ENCODE measurements around the gene PODXL2.

PODXL2 gene

GRCh38 chr3:127628426-127628787 lies 578 bp upstream of the PODXL2 start:
- no peak for DNase-seq (ENCODE audit: low read depth, low spot score)

GRCh38 chr3:127629467-127630403 lies 750 bp downstream of the PODXL2 start:
- no peak for DNase-seq (ENCODE audit: low read depth, low spot score)

GRCh38 chr3:127630811-127631714 lies 2.1 kb downstream of the PODXL2 start:
- no peak for DNase-seq (ENCODE audit: low read depth, low spot score)

DNA sequence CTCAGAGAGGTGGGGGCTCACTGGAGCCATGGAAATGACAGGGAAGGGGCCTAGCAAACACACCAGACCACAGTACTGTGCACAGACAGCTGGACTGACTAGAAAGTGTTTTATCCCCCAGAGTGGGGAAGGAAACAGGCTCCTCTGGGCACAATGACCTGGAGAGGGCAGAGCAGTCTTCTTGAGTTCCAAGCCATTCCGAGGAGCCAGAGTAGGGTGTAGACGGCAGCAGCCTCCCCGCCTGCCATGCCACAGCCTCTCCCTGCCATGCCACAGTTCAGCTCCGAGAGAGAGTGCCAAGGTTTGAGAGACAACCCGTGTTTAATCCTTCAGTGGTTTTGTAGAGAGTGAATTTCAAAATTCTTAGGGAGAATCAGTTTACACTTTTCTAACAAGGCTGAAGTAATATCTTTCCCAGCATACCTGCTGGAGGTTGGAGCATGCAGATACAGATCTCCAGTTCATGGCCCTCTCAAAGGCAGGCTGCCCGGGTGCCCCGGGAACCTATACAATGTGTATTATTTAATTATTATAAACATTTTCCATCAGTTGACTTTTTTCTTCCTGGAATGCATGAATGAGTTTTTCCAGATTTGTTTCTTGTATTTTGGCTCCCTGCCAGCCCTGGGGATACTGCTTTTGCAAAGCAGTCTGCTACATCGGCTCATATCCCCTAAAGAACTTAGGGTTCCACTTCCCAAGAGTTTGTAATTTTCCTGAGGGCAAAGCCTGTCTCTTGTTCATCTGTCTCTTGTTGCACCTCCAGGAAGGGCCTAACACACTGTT lies 3.2 kb downstream of the PODXL2 start:
- no peak for DNase-seq (ENCODE audit: low read depth, low spot score)

- DNase-seq (ENCODE audit: low read depth, low spot score), result no peak
Measured at GRCh38 chr3:127634653-127635052, 5.7 kb downstream of the PODXL2 start.

DNA sequence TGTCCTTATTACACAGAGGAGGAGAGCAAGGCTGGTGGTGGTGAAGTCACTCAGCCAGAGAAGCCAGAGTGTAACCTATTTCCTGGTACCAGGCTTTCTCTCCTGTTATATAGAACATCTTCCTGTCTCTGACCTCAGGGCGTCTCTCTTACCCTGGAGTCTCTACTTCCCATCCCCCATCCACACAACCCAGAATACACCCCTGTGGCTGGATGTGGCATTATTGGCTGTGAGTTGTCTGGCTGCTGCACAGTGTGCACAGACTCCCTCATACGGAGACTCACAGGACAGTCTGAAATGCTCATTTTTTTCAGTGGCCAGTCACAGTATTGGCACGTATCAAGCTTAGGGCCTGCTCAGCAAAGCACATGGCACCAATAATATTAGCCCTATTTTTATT lies 8.6 kb downstream of the PODXL2 start:
- no peak for DNase-seq (ENCODE audit: low read depth, low spot score)

- no peak for DNase-seq (ENCODE audit: low read depth, low spot score)
Measured at GRCh38 chr3:127637971-127638370, 9.0 kb downstream of the PODXL2 start.

GRCh38 chr3:127639173-127640041 lies 10.4 kb downstream of the PODXL2 start:
- no peak for DNase-seq (ENCODE audit: low read depth, low spot score)

DNA sequence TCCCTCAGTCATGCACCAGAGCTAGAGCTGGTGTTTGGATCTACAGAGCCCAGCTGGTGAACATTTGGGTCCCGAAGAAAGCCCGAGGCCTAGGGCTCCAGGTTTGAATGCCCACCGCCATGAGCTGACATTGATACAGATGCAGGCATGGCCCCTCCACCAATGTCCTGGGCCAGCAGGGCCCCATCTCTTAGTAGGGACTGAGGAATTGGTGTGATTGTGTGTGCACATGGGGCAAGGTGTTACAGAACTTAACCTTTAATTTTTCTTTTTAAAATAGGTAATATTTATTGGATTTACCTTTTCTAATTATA lies 11.0 kb downstream of the PODXL2 start:
- DNase-seq (ENCODE audit: low read depth, low spot score), result no peak

DNA sequence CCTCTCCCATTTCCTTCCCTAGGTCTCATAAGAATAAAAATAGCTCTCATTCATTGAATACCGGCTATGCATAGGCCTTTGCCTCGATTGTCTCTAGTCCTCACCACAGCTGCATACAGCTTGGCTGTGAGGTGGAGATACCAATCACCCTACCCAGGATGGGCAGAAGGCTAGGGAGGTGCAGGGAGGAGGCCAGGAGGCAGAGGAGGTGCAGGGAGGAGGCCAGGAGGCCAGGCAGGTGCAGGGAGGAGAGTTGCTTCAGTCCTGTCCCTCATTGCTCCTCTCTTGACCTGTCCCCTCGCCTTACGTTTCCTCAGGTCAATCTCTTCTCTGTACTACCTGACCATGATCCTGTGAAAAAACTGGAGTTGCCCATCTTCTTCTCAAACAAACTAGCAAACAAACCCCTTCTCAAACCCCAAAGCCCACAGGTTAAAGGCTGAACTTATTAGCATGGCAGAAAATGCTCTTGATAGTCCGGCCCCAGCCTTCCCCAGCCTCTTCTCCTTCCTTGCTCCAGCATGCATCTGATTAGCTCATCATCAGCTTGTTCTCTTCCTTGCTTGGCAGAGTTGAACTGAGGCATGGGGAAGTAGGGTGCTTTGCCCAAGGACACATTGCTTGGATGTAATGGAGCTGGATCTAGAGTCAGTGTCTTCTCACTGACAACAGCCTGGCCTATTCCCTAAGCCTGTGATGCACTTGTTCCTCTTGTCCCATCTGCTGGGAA lies 15.8 kb downstream of the PODXL2 start:
- no peak for DNase-seq (ENCODE audit: low read depth, low spot score)

DNA sequence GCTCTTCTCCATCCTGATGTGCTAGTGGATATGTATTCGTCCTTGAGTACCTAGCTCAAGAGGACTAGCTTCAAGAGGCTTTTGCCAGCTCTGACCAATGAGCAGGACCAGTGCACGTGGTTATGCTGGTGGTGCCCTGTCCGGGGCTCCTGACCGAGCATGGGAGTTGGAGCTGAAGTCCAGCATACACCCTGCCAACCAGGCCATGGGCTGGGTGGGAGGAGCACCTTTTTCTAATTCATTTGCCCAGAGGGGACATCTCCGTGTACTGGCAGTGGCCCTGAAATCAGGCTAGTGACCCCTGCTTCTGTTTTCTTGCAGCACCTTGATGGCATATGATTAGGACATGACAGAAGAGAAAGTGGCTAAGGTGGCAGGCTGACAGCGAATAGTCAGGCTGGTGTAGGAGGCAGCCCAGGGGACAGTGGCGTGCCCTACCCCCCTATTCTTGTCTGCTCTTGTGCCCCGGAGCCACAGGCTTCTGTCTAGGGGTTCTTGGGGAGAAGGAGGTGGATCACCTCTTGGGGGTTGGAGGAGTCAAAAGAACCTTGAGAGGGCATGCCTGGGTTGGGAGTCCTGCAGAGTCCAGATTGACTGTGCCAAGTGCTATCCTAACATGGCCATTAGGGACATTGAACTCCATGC lies 16.5 kb downstream of the PODXL2 start:
- DNase-seq (ENCODE audit: low read depth, low spot score), result no peak

DNA sequence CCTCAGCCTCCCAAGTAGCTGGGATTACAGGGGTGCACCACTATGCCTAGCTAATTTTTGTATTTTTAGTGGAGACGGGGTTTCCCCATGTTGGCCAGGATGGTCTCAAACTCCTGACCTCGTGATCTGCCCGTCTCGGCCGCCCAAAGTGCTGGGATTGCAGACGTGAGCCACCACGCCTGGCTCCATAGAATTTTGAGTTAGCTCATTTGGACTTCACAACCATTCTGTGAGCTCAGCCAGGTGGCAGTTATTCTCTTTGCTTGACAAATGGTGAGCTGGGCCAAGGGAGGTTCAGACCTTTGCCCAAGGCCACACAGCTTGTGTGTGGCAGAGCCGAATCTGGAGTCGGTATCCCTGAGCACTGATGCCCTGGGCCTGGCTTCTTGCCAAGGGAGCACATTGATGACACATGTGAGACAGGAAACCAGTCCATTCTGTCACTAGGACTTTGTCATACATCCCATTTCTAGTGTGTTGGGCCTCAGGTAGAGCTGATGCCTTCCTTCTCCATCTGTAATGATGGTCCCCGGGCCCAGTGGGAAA lies 17.6 kb downstream of the PODXL2 start:
- DNase-seq (ENCODE audit: low read depth, low spot score), result no peak

DNA sequence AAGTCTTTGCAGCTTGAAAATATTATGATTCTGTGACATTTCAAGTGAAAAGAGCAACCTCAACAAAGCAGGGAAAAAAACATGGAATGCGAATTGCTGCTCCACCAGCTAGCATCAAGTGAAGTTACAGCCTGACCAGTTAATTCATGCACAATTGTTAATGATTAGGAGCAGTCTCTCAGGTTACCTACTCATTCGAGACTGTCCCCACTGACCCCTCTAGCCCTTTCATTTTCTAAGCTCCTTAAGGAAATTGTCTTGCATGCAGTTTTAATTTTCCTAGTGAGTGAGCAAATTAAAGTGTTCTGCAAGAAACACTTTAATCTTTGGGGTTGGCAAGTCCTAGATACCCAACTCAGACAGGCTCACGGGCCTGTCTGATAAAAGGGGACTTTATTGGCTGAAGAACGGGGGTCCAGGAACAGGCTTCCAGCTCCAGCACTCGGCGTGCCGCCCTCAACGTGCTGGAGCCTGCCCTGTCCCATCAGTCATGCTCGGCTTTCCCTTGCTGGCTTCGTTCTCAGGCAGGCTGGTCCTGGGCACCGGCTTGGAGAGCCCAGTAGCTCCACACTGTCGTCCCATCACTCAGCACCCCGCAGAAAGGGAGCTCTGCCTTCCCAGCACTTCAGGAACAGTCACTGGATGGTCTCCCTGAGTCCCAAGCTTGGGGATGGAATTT lies 18.3 kb downstream of the PODXL2 start:
- DNase-seq (ENCODE audit: low read depth, low spot score), result no peak

- DNase-seq (ENCODE audit: low read depth, low spot score), result no peak
Measured at GRCh38 chr3:127647845-127648204, 18.8 kb downstream of the PODXL2 start.

GRCh38 chr3:127650236-127650635 lies 21.3 kb downstream of the PODXL2 start:
- DNase-seq (ENCODE audit: low read depth, low spot score), result no peak

DNA sequence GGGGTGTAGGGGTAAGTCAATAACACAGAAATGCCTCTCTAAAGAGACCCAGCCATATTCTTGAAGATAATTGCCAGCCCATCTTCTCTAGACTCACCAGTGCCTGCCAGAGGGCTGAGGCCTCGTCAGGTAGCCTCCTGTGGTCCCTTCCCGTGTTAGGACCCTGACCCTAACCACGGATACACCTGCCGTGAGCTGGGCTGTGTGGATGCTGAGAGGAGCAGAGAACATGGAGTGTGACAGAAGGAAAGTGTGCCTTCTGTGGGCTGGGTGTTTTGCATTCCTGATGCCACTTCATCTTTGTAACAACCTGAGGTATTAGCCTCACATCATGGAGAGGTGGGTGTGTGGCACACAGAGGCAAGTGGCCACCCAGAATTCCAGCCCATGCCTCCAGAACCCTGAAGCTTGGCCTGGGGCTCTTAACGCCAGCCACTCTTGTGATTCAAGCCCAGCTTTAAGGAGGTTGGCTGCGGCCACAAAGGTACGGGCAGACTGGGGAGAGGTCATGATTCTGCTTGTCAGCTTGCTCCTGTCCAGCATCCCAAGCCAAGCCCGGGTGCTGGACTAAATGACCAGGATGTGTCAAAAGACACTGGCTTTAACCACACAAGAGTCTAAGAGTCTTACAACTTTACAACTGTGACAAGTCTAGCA lies 22.7 kb downstream of the PODXL2 start:
- no peak for DNase-seq (ENCODE audit: low read depth, low spot score)

DNA sequence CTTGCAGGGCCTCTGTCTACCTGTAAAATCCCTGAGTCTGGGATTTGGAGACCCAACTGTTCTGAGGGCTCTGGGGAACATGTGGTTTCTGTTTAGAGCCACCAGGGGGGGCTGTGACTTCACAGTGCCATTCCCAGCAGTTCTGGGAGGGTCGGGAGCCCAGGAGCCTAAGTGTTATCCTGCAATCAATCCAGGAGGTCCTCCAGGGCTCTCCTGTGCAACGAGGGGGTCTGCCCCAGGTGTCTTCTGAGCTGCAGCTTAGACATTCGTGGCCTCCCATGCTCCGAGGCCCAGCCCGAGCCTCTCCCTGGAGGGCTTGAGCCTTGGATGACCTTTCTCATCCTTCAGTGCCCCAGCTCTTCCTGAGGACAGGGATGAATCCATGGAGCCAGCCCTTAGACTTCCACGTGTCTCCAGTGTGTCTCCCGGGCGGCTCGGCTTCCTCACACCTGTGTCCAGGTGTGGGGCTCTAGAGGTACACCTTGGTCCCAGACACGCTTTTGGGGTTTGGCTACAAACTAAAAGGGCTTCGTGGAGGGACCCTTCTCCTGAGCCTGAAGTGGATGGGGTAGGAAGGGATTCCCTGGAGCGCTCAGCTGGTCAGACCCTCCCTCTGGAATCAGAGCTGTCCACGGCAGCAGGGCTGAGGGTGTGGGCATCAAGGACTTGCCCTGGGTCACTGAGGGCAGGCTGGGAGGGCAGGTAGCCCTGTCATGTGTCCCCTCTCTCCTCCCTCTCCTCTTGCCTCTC lies 23.4 kb downstream of the PODXL2 start:
- DNase-seq (ENCODE audit: low read depth, low spot score), result no peak

- DNase-seq (ENCODE audit: low read depth, low spot score), result no peak
Measured at GRCh38 chr3:127654374-127654773, 25.4 kb downstream of the PODXL2 start.

Data from activated CD4-positive, CD25-positive, alpha-beta regulatory T cell treated with anti-CD3 and anti-CD28 coated beads, Interleukin-2, amount 50 U/mL, for 16 hours (primary cell).